Activated CD8-positive, alpha-beta memory T cell treated with anti-CD3 and anti-CD28 coated beads for 48 hours (primary cell): ENCODE results near the gene SLC2A1.
"Not testable (repeated sequence)": the region's sequence is repeated elsewhere in the genome, so short reads cannot be mapped to it uniquely, and the experiment has no call there.

Source experiments
- DNase-seq, 3 experiments: peaks; one replicate each; pipeline ENCODE4 v3.0.0-alpha.2; 2020; ENCODE audit warnings: low read depth in 2 of 3, low spot score in 2 of 3

The SLC2A1 gene

GRCh38 chr1:42910985-42911384 lies 47.7 kb downstream of the SLC2A1 start:
- DNase-seq: no peak

DNA sequence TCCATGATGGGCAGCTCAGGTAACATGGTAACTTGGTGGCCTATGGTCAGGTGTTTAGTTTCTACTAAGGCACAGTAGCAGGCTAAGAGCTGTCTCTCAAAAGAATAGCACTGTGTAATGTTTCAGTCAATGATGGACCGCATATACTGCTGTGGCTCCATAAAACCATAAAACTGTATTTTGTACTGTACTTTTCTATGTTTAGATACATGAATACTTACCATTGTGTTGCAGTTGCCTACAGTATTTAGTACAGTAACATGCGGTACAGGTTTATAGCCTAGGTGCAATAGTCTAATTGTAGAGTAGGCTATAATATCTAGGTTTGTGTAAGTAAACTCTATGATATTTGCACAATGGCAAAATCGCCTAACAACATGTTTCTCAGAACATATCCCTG lies 50.6 kb downstream of the SLC2A1 start:
- DNase-seq: no peak

DNA sequence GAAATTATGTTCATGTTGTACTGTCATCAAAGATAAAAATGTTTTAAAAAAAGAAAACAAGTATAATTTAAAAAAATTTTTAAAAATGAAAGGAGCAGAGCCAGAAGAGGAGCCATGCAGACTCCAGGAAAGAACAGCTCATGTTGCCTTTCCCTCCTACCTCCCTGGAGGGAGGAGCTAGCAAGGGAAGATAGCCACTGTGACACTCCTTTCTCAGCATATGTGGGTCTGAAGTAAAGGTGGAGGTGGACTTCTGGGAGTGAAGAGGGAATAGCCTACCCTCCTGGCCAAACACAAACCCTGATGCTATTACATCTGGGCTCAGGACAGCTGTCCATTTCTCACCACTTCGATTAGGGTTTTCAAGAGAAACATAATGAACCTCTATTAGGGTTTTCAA lies 54.2 kb downstream of the SLC2A1 start:
- DNase-seq: no peak

DNA sequence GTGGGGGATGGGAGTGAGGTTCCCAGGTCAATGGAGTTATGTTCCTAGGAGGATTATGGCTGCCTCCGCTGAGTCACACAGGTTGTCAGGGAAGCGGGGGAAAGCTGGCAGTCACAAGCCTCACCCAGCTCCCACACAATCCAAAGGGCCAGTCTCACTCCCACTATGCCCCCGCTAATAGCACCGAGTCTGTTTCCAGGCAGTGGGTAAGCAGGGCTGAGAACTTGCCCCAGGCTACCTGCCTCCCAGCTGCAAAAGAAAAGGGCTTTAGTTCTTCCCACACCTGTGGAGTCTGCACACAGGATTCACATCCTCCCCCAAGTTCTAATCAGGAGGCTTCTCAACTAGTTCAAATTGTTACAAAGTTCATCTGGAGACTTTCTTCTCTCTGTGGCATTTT lies 58.7 kb downstream of the SLC2A1 start:
- DNase-seq: not testable (repeated sequence)

DNA sequence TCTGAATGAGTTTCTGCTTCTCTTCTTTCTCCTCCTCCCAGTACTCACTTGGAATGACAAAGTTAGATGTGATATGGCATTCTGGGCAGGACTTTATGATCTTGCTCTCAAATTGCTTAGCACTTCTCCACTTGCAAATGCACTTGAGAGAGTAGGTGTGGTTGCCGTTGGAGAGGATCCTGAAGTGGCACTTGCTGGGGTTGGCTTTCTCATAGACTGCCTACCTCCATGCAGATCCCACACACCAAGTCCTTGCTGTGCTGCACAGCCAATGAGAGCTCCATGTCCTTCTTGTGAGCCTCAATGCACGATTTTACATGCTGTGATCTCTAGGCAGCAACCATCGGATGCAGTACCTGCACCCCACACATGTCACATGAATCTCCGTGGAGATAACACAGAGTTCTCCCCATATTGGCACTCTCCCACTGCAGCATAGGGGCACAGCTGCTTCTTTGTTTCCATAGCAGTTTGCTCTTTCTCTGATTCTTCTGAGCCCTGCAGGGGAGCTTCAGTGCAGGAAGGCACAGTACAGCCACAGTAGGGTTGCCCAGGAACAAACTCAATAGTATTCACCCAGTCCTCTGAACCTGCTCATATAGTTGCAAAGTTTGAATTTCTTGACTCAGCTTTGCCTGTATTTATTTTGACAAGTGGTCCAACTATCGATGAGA lies 67.1 kb downstream of the SLC2A1 start:
- no peak for DNase-seq

DNA sequence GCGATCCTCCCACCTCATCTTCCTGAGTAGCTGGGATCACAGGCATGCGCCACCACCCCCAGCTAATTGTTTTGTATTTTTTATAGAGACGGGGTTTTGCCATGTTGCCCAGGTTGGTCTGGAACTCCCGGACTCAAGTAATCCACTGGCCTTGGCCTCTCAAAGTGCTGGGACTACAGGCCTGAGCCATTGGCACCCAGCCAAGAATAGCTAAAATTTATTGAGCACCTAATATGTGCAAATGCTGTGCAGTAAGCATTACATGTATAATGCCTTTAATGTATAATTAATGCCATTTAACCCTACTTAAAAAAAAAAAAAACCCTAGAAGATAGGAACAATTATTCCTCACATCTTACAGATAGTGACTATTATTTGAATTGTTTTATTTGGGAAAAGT lies 69.4 kb downstream of the SLC2A1 start:
- no peak for DNase-seq

- DNase-seq: no peak
Measured at GRCh38 chr1:42888013-42888633, 70.5 kb downstream of the SLC2A1 start.

- no peak for DNase-seq
Measured at GRCh38 chr1:42887366-42887765, 71.3 kb downstream of the SLC2A1 start.

- DNase-seq: no peak
Measured at GRCh38 chr1:42886800-42887199, 71.9 kb downstream of the SLC2A1 start.

GRCh38 chr1:42886046-42886739 lies 72.5 kb downstream of the SLC2A1 start:
- no peak for DNase-seq

DNA sequence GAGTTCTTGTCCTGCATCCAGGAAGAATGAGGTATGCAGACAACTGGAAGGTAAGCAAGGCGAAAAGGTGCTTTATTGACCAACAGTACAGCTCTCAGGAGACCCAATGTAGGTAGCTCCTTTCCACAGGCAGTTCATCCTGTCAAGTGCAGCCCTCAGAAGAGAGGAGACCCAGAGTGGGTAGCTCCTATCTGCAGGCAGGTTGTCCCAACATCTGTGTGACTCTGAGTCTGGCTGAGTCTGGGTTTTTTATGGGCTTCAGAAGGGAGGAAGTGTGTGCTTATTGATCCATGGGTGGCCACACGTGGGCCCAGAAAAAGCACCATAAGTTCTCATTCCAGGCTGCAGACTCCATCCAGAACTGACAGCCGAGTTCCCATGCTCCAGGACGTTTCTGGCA lies 78.3 kb downstream of the SLC2A1 start:
- no peak for DNase-seq

- DNase-seq: no peak
Measured at GRCh38 chr1:42877380-42877779, 81.3 kb downstream of the SLC2A1 start.

DNA sequence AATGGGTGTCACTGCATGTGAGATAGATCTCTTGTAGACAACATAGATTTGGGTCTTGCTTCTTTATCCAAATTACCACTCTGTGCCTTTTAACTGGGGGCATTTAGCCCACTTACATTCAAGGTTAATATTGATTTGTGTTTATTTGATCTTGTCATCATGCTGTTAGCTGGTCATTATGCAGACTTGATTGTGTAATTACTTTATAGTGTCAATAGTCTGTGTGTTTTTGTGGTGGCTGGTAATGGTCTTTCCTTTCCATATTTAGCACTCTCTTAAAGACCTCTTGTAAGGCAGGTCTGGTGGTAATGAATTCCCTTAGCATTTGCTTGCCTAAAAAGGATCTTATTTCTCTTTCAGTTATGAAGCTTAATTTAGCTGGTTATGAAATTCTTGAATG lies 82.7 kb downstream of the SLC2A1 start:
- no peak for DNase-seq
